Measurements from ENCODE around the gene CEP112.

Gene CEP112

DNA sequence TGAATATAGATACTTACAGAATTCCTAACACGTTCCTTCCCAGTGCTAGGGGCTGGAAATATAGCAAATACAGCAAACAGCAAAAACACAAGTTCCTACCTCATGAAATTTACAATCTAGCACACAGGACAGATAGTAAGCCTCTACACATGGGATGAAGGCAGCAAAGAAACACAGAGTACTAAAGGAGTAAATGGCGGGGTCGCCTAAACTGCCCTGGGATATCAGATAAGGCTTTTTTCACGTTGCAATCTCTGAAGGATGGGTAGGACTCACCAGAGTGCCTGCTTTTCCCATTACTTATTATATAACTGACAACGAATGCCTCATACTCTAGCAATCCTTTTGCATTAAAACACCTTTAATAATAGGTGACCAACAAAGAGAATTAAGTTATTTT, 19.8 kb downstream of the CEP112 start:
- H3K36me3 ChIP-seq (ENCODE audit: insufficient read depth): no peaks in the 10 kb centered on the region
- H4K20me1 ChIP-seq (ENCODE audit: insufficient read depth): no peaks in the 10 kb centered on the region
- H3K9ac ChIP-seq: no peak overlapping the region
- H3K4me1 ChIP-seq (ENCODE audit: low read depth, poor library complexity, severe bottlenecking): peaks cover 6% of the 10 kb centered on the region
- H3K4me3 ChIP-seq (IDR thresholded peaks at IDR 0.05; ENCODE audit: insufficient read depth, low read depth, low read length): no peak overlapping the region
- TF ChIP-seq CTCF (conservative IDR thresholded peaks at IDR 0.05; ENCODE audit: low read depth, low read length): no peak
- H2AFZ ChIP-seq (ENCODE audit: low read depth): no peak overlapping the region
- H3K27ac ChIP-seq: no peak overlapping the region
- H3K4me2 ChIP-seq: no peak overlapping the region
- no peaks in the 10 kb centered on the region for H3K27me3 ChIP-seq (ENCODE audit: insufficient read depth, low read depth)
- H3K79me2 ChIP-seq (ENCODE audit: insufficient read depth, low read depth): no peaks in the 10 kb centered on the region

DNA sequence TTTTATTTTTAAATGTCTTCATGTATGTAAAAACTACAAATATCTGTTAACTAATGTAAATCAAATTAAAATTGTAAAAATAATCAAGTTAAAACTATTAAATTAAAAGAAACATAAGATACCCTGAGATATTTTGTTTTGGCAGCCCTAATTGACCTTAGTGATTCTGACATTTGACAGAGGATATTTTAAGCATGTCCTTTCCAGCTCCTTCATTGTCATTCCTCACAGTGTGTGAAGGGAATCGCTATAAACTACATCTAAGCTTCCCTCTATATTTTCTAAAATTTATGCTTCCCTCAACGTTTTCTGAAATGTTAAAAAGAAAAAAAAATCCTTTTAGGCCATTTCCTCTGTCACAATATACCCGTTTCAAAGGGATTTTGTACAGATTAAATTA, 20.2 kb downstream of the CEP112 start:
- Histone ChIP-seq H3K79me2 (ENCODE audit: insufficient read depth, low read depth) (no peaks in the 10 kb centered on the region), H2AFZ (ENCODE audit: low read depth) (no peak overlapping the region), H3K9ac (no peak overlapping the region), H3K4me3 (IDR thresholded peaks at IDR 0.05; ENCODE audit: insufficient read depth, low read depth, low read length) (no peak overlapping the region), H3K4me1 (ENCODE audit: low read depth, poor library complexity, severe bottlenecking) (peaks cover 7% of the 10 kb centered on the region), H3K36me3 (ENCODE audit: insufficient read depth) (no peaks in the 10 kb centered on the region), H3K27ac (no peak overlapping the region), H3K27me3 (ENCODE audit: insufficient read depth, low read depth) (no peaks in the 10 kb centered on the region), H4K20me1 (ENCODE audit: insufficient read depth) (no peaks in the 10 kb centered on the region), H3K4me2 (no peak overlapping the region)
- no peak for TF ChIP-seq CTCF (conservative IDR thresholded peaks at IDR 0.05; ENCODE audit: low read depth, low read length)

GRCh38 chr17:66171172-66171571, 20.8 kb downstream of the CEP112 start:
- H3K27me3 ChIP-seq (ENCODE audit: insufficient read depth, low read depth): no peaks in the 10 kb centered on the region
- TF ChIP-seq CTCF (conservative IDR thresholded peaks at IDR 0.05; ENCODE audit: low read depth, low read length): no peak
- no peaks in the 10 kb centered on the region for H3K79me2 ChIP-seq (ENCODE audit: insufficient read depth, low read depth)
- no peak overlapping the region for H2AFZ ChIP-seq (ENCODE audit: low read depth)
- H3K4me3 ChIP-seq (IDR thresholded peaks at IDR 0.05; ENCODE audit: insufficient read depth, low read depth, low read length): no peak overlapping the region
- H3K27ac ChIP-seq: no peak overlapping the region
- no peak overlapping the region for H3K4me2 ChIP-seq
- H3K36me3 ChIP-seq (ENCODE audit: insufficient read depth): no peaks in the 10 kb centered on the region
- H4K20me1 ChIP-seq (ENCODE audit: insufficient read depth): no peaks in the 10 kb centered on the region
- no peak overlapping the region for H3K9ac ChIP-seq
- H3K4me1 ChIP-seq (ENCODE audit: low read depth, poor library complexity, severe bottlenecking): peaks cover 7% of the 10 kb centered on the region

DNA sequence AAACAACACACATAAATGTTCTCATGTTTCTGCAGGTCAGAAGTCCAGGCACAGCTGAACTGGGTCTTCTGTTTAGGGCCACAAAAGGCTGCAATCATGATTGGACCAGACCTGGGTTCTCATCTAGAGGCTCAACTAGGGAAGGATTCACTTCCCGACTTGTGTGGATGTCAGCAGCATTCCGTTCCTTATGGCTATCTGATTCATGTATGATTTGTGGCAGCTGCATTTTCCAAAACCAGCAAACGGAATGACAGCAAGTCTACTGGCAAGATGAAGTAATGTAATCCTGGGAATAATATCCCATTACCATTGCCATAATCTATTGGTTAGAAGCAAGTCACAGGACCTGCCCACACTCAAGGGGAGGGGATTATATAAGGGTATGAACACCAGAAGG, 22.1 kb downstream of the CEP112 start:
- H3K4me3 ChIP-seq (IDR thresholded peaks at IDR 0.05; ENCODE audit: insufficient read depth, low read depth, low read length): no peak overlapping the region
- H3K9ac ChIP-seq: no peak overlapping the region
- H3K27ac ChIP-seq: no peak overlapping the region
- no peaks in the 10 kb centered on the region for H3K79me2 ChIP-seq (ENCODE audit: insufficient read depth, low read depth)
- no peaks in the 10 kb centered on the region for H3K27me3 ChIP-seq (ENCODE audit: insufficient read depth, low read depth)
- H4K20me1 ChIP-seq (ENCODE audit: insufficient read depth): no peaks in the 10 kb centered on the region
- TF ChIP-seq CTCF (conservative IDR thresholded peaks at IDR 0.05; ENCODE audit: low read depth, low read length): no peak
- no peaks in the 10 kb centered on the region for H3K36me3 ChIP-seq (ENCODE audit: insufficient read depth)
- no peak overlapping the region for H2AFZ ChIP-seq (ENCODE audit: low read depth)
- H3K4me2 ChIP-seq: no peak overlapping the region
- H3K4me1 ChIP-seq (ENCODE audit: low read depth, poor library complexity, severe bottlenecking): peaks cover 7% of the 10 kb centered on the region
